ENCODE results near the gene LAMB4.
A peak's percentile ranks its signal among the peaks of the same experiment; 100 is the strongest.

Gene LAMB4

GRCh38 chr7:108109221-108109908 lies 20.8 kb downstream of the LAMB4 start:
- DNase-seq: peak; percentile 18 to 35

DNA sequence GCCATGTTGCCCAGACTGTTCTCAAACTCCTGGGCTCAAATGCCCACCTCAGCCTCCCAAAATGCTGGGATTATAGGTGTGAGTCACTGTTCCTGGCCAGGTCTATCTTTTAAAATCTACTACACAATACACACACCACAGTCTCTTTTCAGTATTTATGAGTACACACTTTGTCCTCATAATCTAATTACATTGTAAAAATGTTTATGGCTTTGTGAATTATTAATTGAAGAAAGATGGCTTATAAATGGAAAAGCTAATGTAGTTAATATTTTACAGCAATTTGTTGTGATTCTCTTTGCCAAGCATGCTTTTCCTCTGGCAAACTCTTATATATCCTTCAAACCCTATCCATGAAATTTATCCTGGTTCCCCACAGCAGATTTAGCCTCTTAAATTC lies 22.0 kb downstream of the LAMB4 start:
- no peak for DNase-seq

GRCh38 chr7:108104324-108104723 lies 25.8 kb downstream of the LAMB4 start:
- no peak for DNase-seq

GRCh38 chr7:108103558-108104298 lies 26.4 kb downstream of the LAMB4 start:
- no peak for DNase-seq

DNA sequence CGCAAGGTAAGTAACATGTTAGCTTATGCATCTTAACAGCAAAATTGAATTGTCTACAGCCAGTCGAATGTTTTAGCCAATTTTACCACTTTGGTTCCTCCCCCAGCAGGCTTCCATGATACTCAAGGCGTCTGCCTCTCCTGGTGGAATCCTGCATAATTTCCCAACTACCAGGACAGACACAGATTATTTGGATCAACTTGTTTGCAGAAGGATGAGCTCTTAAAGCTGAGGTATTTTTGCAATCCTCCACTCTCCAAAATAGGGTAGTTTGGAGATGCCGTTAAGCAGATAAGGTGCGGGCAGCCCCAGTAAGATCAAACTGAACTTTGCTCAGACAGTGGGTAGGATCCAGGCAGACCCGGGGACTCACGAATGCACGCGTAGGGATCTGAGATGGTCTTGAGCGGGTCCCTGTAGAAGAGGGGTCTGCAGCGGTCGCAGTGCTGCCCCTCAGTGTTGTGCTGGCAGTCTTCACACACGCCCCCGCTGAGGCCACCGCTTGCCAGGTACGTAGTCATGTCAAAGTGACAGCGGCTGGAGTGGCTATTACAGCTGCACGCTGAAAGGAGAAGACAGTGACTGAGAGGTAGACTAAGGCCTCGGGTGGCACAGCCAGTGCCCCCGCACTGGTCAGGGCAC lies 27.4 kb downstream of the LAMB4 start:
- no peak for DNase-seq

DNA sequence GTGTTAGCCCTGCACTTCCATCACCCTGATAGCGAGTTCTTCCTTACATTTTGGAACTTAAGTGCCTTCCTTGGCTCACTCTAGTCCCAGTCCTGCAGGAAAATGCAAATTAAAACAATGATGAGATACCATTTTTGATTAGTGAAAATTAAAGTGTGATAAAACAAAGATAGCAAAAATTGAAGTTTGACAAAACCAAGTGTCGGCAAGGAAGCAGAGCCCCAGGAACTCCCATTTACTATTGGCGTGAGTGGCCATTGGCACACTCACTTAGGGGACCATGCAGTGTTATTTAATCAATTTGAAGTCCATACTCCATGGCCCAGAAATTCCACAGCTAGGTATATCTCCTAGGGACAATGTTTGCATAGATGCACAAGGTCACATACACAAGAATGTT lies 28.4 kb downstream of the LAMB4 start:
- DNase-seq: no peak

GRCh38 chr7:108099713-108100112 lies 30.4 kb downstream of the LAMB4 start:
- DNase-seq: no peak

GRCh38 chr7:108097703-108098102 lies 32.5 kb downstream of the LAMB4 start:
- no peak for DNase-seq

DNA sequence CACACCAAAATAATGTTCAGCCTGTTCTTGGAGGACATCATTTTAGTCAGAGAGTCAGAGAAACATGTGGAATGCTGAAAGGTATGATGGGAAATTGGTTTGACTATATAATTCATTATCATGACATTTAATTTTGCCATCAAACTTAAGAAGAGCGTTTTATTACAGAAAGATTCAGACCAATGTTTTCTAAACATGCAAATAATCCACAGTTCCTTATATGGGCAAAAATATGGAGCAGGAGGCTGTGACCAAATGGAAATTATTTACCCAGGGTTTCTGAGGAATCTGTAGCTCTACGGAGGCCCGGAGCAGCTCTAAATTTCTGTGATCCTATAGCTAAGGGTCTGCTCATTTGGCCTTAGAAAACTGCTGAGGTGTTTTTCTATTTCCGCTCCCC lies 33.2 kb downstream of the LAMB4 start:
- DNase-seq: no peak

GRCh38 chr7:108094933-108095710 lies 35.0 kb downstream of the LAMB4 start:
- DNase-seq: peak; percentile 23 to 47

DNA sequence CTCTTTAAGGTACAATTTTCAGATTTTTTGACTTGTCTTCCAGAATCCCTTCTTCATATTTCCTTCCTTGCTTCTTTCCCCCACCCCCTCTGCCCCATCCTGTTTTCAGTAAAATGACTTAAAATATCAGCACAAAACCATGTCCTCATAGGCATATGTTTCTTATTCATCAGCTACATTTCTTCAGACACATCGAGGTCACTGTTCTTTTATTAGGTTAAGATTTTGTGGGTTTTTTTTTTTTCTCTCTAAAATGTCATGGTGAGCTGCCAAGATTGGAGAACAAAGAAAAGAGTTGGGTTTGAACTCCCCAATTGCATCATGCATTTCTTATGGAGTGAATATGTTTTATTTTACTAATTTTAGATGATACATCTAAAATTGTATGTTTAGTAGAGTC lies 35.8 kb downstream of the LAMB4 start:
- DNase-seq: peak in 1 of 2 donors; percentile 2

DNA sequence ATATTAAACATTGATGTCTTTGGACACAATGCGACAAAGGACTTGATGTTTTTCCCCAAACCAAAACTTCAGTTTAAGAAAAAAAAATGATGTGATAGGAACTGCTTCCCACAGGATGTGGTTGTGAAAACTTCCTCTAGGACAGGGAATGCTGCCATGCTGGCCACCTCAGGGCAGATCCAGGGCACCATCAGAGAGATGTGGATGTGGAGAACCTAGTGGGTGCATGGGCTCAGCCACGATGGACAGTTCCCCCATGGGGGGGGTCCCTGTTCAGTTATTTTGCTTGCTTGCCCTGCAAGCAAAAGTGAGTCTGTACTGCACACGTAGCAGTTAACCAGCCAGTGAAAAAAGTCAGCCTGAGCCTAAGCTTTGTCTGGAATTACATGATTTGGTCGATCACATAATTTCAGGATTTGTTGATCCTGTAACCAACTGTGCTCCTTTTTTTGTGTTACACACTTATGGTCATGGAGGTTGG lies 36.3 kb downstream of the LAMB4 start:
- no peak for DNase-seq

GRCh38 chr7:108093341-108093740 lies 36.8 kb downstream of the LAMB4 start:
- no peak for DNase-seq

DNA sequence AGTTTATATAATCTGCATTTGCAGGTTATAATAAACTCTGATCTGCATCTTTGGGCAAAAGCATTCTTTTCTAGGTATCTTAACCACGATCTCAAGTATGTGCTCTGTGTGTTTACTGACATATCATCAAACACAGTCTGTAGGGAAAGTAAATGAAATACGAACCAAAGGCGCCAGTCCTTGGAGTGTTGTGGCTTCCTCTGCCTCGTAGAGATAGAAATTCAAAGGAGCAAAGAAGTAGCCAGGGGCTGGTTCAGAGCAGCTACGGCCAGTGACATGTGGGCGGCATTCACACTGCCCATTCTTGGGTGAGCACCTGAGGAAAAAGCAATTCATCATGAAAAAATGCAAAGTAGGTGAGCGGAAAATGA lies 38.7 kb downstream of the LAMB4 start:
- DNase-seq: no peak

GRCh38 chr7:108090791-108091460 lies 39.2 kb downstream of the LAMB4 start:
- DNase-seq: no peak

GRCh38 chr7:108089381-108089780 lies 40.8 kb downstream of the LAMB4 start:
- no peak for DNase-seq

DNA sequence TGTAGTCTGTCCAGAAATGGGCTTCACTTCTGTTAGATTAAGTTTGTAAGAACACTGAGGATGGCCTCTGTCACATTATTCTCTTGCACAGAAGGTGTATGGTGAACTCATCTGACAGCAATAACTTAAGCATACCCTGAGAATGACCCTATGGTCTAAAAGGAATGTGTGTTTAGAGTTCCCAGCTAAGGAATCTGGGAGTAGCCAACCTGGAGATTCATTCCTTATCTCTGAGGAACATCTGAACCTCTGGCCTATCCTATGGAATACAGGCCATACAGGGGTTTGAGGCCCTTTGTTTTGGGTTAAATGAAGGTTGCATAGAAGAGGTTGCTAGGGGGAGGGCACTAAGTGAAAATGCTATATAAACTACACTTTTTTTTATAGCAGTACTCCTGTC lies 41.4 kb downstream of the LAMB4 start:
- no peak for DNase-seq

GRCh38 chr7:108087778-108088177 lies 42.4 kb downstream of the LAMB4 start:
- no peak for DNase-seq

GRCh38 chr7:108086962-108087361 lies 43.2 kb downstream of the LAMB4 start:
- DNase-seq: no peak

GRCh38 chr7:108086546-108086945 lies 43.6 kb downstream of the LAMB4 start:
- DNase-seq: no peak

- no peak for DNase-seq
Observed at GRCh38 chr7:108083980-108084379, 46.2 kb downstream of the LAMB4 start.
